GM21723 (cell line): ENCODE results near the gene CABCOCO1.

ENCODE experiments used
- ATAC-seq: cut with Tn5 transposase; IDR thresholded peaks from one replicate; pipeline ENCODE4 v1.9.1; 2021; ENCODE audit warnings: mild to moderate bottlenecking, moderate library complexity; ENCODE audit not compliant: unreplicated experiment

Gene CABCOCO1

GRCh38 chr10:61662794-61663259 lies at the start of gene CABCOCO1:
Gene CABCOCO1, plus strand, starts transcription at chr10:61662929. Its CDS starts 44 bp downstream, at chr10:61662973.
- no peak for ATAC-seq

GRCh38 chr10:61613665-61614064 lies 49.1 kb upstream of the CABCOCO1 start:
- ATAC-seq = no peak

GRCh38 chr10:61616611-61617010 lies 46.1 kb upstream of the CABCOCO1 start:
- no peak for ATAC-seq

- no peak for ATAC-seq
Observed at GRCh38 chr10:61617180-61617579, 45.5 kb upstream of the CABCOCO1 start.

GRCh38 chr10:61617586-61617985 lies 45.1 kb upstream of the CABCOCO1 start:
- ATAC-seq = no peak

GRCh38 chr10:61618388-61618961 lies 44.3 kb upstream of the CABCOCO1 start:
- ATAC-seq = no peak

GRCh38 chr10:61620506-61620905 lies 42.2 kb upstream of the CABCOCO1 start:
- ATAC-seq = no peak

- no peak for ATAC-seq
Observed at GRCh38 chr10:61621605-61622051, 41.1 kb upstream of the CABCOCO1 start.

- no peak for ATAC-seq
Observed at GRCh38 chr10:61623161-61623560, 39.6 kb upstream of the CABCOCO1 start.

GRCh38 chr10:61626209-61626608 lies 36.5 kb upstream of the CABCOCO1 start:
- no peak for ATAC-seq

- ATAC-seq = no peak
Observed at GRCh38 chr10:61627266-61627665, 35.5 kb upstream of the CABCOCO1 start.

- ATAC-seq = no peak
Observed at GRCh38 chr10:61628151-61628874, 34.4 kb upstream of the CABCOCO1 start.

GRCh38 chr10:61628875-61629513 lies 33.7 kb upstream of the CABCOCO1 start:
- no peak for ATAC-seq

GRCh38 chr10:61629576-61629975 lies 33.2 kb upstream of the CABCOCO1 start:
- no peak for ATAC-seq

- ATAC-seq = no peak
Observed at GRCh38 chr10:61632057-61632670, 30.6 kb upstream of the CABCOCO1 start.

GRCh38 chr10:61633665-61634064 lies 29.1 kb upstream of the CABCOCO1 start:
- ATAC-seq = no peak

GRCh38 chr10:61634746-61635145 lies 28.0 kb upstream of the CABCOCO1 start:
- no peak for ATAC-seq

- ATAC-seq = no peak
Observed at GRCh38 chr10:61635471-61635870, 27.3 kb upstream of the CABCOCO1 start.

GRCh38 chr10:61635932-61636331 lies 26.8 kb upstream of the CABCOCO1 start:
- ATAC-seq = no peak

- ATAC-seq = no peak
Observed at GRCh38 chr10:61639952-61640351, 22.8 kb upstream of the CABCOCO1 start.

- no peak for ATAC-seq
Observed at GRCh38 chr10:61640856-61641255, 21.9 kb upstream of the CABCOCO1 start.
